GM12878 (cell line): ENCODE data around the gene MDM1. TPM values are rescaled to one million over a fixed set of nuclear protein-coding genes. Genes with fewer than 3 reads are reported as not detected.

Source experiments
- FOS ChIP-seq: IDR thresholded peaks from 3 replicates; pipeline ENCODE4 v1.6.1; 2011; ENCODE audit warnings: borderline replicate concordance; ENCODE audit not compliant: insufficient read length; ENCODE audit errors: extremely low read depth
- IKZF2 ChIP-seq, 2 experiments: fragments of 450-650 bp; IDR thresholded peaks; 2 replicates each; pipeline ENCODE4 v1.6.1; 2017; ENCODE audit warnings: mild to moderate bottlenecking in 2 of 2, moderate library complexity in 2 of 2
- NFIC ChIP-seq: IDR thresholded peaks from 2 replicates; pipeline ENCODE4 v1.6.1; 2012; ENCODE audit warnings: low read depth, mild to moderate bottlenecking, inconsistent platforms, low read length, moderate library complexity
- POLR2A ChIP-seq: IDR thresholded peaks from 2 replicates; pipeline ENCODE4 v1.6.1; 2011; ENCODE audit warnings: low read depth, mild to moderate bottlenecking, low read length
- POLR2AphosphoS5 ChIP-seq: IDR thresholded peaks from 2 replicates; pipeline ENCODE4 v1.6.1; 2011; ENCODE audit warnings: mild to moderate bottlenecking, low read length, inconsistent platforms
- RAD21 ChIP-seq: IDR thresholded peaks from 2 replicates; pipeline ENCODE4 v1.6.1; 2011; ENCODE audit warnings: mild to moderate bottlenecking, low read depth, low read length, moderate library complexity; ENCODE audit not compliant: insufficient read depth
- SKIL ChIP-seq: fragments of 450-650 bp; IDR thresholded peaks from 2 replicates; pipeline ENCODE4 v1.6.1; 2017; ENCODE audit warnings: mild to moderate bottlenecking, low read depth, inconsistent platforms; ENCODE audit not compliant: poor library complexity, severe bottlenecking
- SP1 ChIP-seq: IDR thresholded peaks from one replicate; pipeline ENCODE4 v1.6.1; 2011; ENCODE audit warnings: low read depth, low read length
- SPI1 ChIP-seq: IDR thresholded peaks from 2 replicates; pipeline ENCODE4 v1.6.1; 2011; ENCODE audit warnings: low read depth, mild to moderate bottlenecking, low read length, moderate library complexity, borderline replicate concordance; ENCODE audit not compliant: insufficient read depth
- SREBF2 ChIP-seq: IDR thresholded peaks from 2 replicates; pipeline ENCODE4 v1.6.1; 2012; ENCODE audit warnings: mild to moderate bottlenecking, low read length
- STAT1 ChIP-seq: fragments of 450-650 bp; conservative IDR thresholded peaks from 2 replicates; pipeline ENCODE4 v1.6.1; 2014; ENCODE audit warnings: antibody characterized with exemption, mild to moderate bottlenecking
- ZBTB11 ChIP-seq: fragments of 450-650 bp; formaldehyde crosslinking; IDR thresholded peaks from 2 replicates; pipeline ENCODE4 v1.5.0; 2022; ENCODE audit warnings: mild to moderate bottlenecking, missing genetic modification characterization
- ZZZ3 ChIP-seq: IDR thresholded peaks from 2 replicates; pipeline ENCODE4 v1.6.1; 2011; ENCODE audit warnings: low read depth; ENCODE audit not compliant: control insufficient read depth, insufficient read length
- polyA plus RNA-seq, 11 experiments: library from polyadenylated mRNA; depleted of rRNA in 4 of 11; unstranded in 6 of 11; stranded (reverse) in 5 of 11; fragments of >200 nt; fragmentation: Nextera tagmentation in 4 of 11; fragmentation: Illumina TruSeq in 1 of 11; extraction: Ambion mirVana in 4 of 11; extraction: Trizol in 1 of 11; gene quantifications; 1 replicate in 1 of 11; 2 replicates in 10 of 11; pipeline versions ENCODE4 v1.2.1 to v1.2.3, GENCODE V29; 2011 to 2016; ENCODE audit warnings: inconsistent platforms in 2 of 11, missing spikeins in 2 of 11, low read depth in 1 of 11
- total RNA-seq, 4 experiments: library from RNA; depleted of rRNA in 3 of 4; stranded (reverse); fragments of >200 nt in 3 of 4; fragmentation: Illumina TruSeq in 1 of 4; extraction: Trizol in 1 of 4; gene quantifications; 2 replicates each; pipeline versions ENCODE4 v1.2.1 to v1.2.3, GENCODE V29; 2013 to 2021
- TF ChIP-seq, protein P1 (sequence below): fragments of 450-650 bp; IDR thresholded peaks from 2 replicates; pipeline ENCODE4 v1.6.1; 2016; ENCODE audit warnings: mild to moderate bottlenecking, moderate library complexity, borderline replicate concordance
- TF ChIP-seq, protein P2 (sequence below): fragments of 450-650 bp; IDR thresholded peaks from 2 replicates; pipeline ENCODE4 v1.6.1; 2017; ENCODE audit warnings: low read depth, mild to moderate bottlenecking, moderate library complexity

MDM1 gene
- total and polyA plus RNA-seq, 10 of the 15 experiments (the other 5 are each of a cell fraction or from before 2014, with no cell fraction given): 10.1 to 25.3 (median 16.5) TPM

DNA sequence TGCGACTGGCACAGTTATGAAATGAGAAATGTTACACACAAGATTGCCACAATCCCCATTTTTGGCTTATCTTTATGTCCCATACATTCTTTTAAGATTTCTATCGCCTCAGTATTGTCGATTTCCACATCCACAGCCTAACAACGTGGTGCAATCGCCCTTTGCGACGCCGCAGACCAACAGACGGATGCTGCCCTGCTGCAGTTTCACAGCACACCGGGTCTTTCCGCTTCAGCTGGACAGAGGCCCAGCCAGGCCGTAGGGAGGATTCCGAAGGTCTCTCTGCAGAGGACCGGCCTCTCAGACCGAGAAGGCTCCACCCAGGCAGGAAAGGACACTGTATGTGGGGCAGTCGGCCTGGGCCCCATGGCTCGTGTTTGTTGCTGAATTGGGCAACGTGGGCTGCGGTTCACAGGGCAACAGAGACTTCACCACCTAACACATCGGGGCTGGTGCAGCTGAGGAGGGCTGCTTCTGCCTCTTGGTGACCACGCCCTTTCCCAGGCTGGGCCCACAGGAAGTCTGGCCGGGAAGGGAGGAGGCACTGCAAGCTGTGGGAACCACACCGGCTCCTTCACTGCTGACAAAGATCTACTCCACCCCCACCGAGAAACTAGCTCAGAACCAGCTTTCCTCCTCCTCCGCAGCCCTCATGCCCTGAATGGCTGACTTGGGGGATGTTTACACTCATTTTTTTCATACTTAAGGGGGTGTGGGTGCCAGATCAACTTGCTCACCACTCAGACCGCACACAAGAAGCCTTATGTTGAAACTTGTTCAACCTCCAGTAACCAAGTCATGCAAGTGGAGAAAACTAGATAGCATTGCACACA is 32.9 kb upstream of the MDM1 start (continued):
- TF ChIP-seq, protein P1, sequence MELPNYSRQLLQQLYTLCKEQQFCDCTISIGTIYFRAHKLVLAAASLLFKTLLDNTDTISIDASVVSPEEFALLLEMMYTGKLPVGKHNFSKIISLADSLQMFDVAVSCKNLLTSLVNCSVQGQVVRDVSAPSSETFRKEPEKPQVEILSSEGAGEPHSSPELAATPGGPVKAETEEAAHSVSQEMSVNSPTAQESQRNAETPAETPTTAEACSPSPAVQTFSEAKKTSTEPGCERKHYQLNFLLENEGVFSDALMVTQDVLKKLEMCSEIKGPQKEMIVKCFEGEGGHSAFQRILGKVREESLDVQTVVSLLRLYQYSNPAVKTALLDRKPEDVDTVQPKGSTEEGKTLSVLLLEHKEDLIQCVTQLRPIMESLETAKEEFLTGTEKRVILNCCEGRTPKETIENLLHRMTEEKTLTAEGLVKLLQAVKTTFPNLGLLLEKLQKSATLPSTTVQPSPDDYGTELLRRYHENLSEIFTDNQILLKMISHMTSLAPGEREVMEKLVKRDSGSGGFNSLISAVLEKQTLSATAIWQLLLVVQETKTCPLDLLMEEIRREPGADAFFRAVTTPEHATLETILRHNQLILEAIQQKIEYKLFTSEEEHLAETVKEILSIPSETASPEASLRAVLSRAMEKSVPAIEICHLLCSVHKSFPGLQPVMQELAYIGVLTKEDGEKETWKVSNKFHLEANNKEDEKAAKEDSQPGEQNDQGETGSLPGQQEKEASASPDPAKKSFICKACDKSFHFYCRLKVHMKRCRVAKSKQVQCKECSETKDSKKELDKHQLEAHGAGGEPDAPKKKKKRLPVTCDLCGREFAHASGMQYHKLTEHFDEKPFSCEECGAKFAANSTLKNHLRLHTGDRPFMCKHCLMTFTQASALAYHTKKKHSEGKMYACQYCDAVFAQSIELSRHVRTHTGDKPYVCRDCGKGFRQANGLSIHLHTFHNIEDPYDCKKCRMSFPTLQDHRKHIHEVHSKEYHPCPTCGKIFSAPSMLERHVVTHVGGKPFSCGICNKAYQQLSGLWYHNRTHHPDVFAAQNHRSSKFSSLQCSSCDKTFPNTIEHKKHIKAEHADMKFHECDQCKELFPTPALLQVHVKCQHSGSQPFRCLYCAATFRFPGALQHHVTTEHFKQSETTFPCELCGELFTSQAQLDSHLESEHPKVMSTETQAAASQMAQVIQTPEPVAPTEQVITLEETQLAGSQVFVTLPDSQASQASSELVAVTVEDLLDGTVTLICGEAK: peak; percentile 34; the same call in 1 of the 2 replicates
- peak; percentile 79 for TF ChIP-seq POLR2A
- TF ChIP-seq RAD21: peak; percentile 10; the same call in 1 of the 2 replicates
- TF ChIP-seq ZZZ3: no peak
- no peak for TF ChIP-seq STAT1
- no peak for TF ChIP-seq SPI1
- TF ChIP-seq SP1: peak; percentile 34
- no peak for TF ChIP-seq SREBF2
- TF ChIP-seq POLR2AphosphoS5: peak; percentile 81
- no peak for TF ChIP-seq ZBTB11
- no peak for TF ChIP-seq FOS
- peak; percentile 82 for TF ChIP-seq SKIL
- TF ChIP-seq, protein P2, sequence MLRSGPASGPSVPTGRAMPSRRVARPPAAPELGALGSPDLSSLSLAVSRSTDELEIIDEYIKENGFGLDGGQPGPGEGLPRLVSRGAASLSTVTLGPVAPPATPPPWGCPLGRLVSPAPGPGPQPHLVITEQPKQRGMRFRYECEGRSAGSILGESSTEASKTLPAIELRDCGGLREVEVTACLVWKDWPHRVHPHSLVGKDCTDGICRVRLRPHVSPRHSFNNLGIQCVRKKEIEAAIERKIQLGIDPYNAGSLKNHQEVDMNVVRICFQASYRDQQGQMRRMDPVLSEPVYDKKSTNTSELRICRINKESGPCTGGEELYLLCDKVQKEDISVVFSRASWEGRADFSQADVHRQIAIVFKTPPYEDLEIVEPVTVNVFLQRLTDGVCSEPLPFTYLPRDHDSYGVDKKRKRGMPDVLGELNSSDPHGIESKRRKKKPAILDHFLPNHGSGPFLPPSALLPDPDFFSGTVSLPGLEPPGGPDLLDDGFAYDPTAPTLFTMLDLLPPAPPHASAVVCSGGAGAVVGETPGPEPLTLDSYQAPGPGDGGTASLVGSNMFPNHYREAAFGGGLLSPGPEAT: peak; percentile 93
- peak; percentile 72 for TF ChIP-seq NFIC
- peak; percentile 97 to 98 for TF ChIP-seq IKZF2 (IDR thresholded peaks at IDR 0.05)
